SH-SY5Y (cell line): ENCODE data around the gene PROC.

ENCODE experiments used
- GATA2 ChIP-seq: IDR thresholded peaks from 2 replicates; pipeline ENCODE4 v1.6.1; 2011; ENCODE audit warnings: mild to moderate bottlenecking, low read depth, low read length
- GATA3 ChIP-seq: IDR thresholded peaks from 2 replicates; pipeline ENCODE4 v1.6.1; 2011; ENCODE audit warnings: low read depth, mild to moderate bottlenecking, low read length, moderate library complexity

DNA sequence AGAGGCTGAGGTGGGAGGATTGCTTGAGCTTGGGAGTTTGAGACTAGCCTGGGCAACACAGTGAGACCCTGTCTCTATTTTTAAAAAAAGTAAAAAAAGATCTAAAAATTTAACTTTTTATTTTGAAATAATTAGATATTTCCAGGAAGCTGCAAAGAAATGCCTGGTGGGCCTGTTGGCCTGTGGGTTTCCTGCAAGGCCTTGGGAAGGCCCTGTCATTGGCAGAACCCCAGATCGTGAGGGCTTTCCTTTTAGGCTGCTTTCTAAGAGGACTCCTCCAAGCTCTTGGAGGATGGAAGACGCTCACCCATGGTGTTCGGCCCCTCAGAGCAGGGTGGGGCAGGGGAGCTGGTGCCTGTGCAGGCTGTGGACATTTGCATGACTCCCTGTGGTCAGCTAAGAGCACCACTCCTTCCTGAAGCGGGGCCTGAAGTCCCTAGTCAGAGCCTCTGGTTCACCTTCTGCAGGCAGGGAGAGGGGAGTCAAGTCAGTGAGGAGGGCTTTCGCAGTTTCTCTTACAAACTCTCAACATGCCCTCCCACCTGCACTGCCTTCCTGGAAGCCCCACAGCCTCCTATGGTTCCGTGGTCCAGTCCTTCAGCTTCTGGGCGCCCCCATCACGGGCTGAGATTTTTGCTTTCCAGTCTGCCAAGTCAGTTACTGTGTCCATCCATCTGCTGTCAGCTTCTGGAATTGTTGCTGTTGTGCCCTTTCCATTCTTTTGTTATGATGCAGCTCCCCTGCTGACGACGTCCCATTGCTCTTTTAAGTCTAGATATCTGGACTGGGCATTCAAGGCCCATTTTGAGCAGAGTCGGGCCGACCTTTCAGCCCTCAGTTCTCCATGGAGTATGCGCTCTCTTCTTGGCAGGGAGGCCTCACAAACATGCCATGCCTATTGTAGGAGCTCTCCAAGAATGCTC lies 6.6 kb downstream of the PROC start:
- TF ChIP-seq GATA2: no peak
- TF ChIP-seq GATA3: no peak
